ENCODE results near the gene LYSMD2. TPM values are rescaled to one million over a fixed set of nuclear protein-coding genes. Genes with fewer than 3 reads are reported as not detected.
A peak's percentile ranks its signal among the peaks of the same experiment; 100 is the strongest.

The LYSMD2 gene
- total and polyA plus RNA-seq, 9 of the 15 experiments (the other 6 are each of a cell fraction or from before 2014, with no cell fraction given), result 4.3 to 30.3 (median 9.8) TPM

DNA sequence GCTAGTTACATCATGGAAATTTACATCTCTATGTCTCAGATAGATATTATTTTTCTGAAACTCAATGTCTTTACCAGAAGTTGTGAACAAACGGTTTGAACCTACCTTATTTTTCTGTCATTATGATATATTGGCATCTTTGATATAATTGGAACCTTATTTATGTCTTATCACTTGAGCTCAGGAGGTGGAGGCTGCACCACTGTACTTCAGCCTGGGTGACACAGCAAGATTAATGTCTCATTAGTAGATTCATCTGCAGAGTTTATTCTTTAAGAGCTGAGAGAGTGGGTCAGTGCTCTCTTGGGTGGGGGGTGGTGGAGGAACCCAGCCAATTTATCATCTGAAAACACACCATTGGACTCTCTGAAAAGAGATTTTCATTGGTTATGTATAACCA lies 34.7 kb downstream of the LYSMD2 start (continued):
- 0 out of 2 replicates have a peak, but pooled peaks have one; percentile 14 for TF ChIP-seq PBX2 (CRISPR knock-in tag; IDR thresholded peaks at IDR 0.05; ENCODE audit: low read depth)
- peak; percentile 92 for TF ChIP-seq PBX2 (tag; conservative IDR thresholded peaks at IDR 0.05; ENCODE audit: low read depth)
- no peak for TF ChIP-seq AFF4 (CRISPR knock-in tag; IDR thresholded peaks at IDR 0.05)
- 0 out of 2 replicates have a peak, but pooled peaks have one; percentile 23 for TF ChIP-seq KLF16 (IDR thresholded peaks at IDR 0.05)
- peak; percentile 10 for TF ChIP-seq PRDM10 (IDR thresholded peaks at IDR 0.05; ENCODE audit: partially characterized antibody)
- no peak for TF ChIP-seq DLX4 (CRISPR knock-in tag; IDR thresholded peaks at IDR 0.05)
- TF ChIP-seq, protein P1, sequence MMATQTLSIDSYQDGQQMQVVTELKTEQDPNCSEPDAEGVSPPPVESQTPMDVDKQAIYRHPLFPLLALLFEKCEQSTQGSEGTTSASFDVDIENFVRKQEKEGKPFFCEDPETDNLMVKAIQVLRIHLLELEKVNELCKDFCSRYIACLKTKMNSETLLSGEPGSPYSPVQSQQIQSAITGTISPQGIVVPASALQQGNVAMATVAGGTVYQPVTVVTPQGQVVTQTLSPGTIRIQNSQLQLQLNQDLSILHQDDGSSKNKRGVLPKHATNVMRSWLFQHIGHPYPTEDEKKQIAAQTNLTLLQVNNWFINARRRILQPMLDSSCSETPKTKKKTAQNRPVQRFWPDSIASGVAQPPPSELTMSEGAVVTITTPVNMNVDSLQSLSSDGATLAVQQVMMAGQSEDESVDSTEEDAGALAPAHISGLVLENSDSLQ (IDR thresholded peaks at IDR 0.05), result peak; percentile 92
- TF ChIP-seq ZNF75A (CRISPR knock-in tag; IDR thresholded peaks at IDR 0.05), result no peak
- no peak for TF ChIP-seq SP1 (CRISPR knock-in tag; IDR thresholded peaks at IDR 0.05)
- no peak for TF ChIP-seq RFX1 (IDR thresholded peaks at IDR 0.05)
- peak; percentile 88 for TF ChIP-seq DPF2 (IDR thresholded peaks at IDR 0.05)
- no peak for TF ChIP-seq MYBL2 (IDR thresholded peaks at IDR 0.05; ENCODE audit: low read depth)
- no peak for TF ChIP-seq MYBL2 (CRISPR knock-in tag; IDR thresholded peaks at IDR 0.05; ENCODE audit: borderline replicate concordance)
- TF ChIP-seq TAL1 (IDR thresholded peaks at IDR 0.05), result peak; percentile 82
- TF ChIP-seq E4F1 (CRISPR knock-in tag; IDR thresholded peaks at IDR 0.05; ENCODE audit: borderline replicate concordance), result no peak

All from K562 (cell line).